ENCODE results near the gene STRBP.

- no peak for TF ChIP-seq CTCF (IDR thresholded peaks at IDR 0.05; ENCODE audit: low read depth, low read length)
- no peak for TF ChIP-seq POLR2A (IDR thresholded peaks at IDR 0.05; ENCODE audit: extremely low read depth, insufficient read length)
- no peak for TF ChIP-seq MAX (IDR thresholded peaks at IDR 0.05; ENCODE audit: low read depth, low read length)
- TF ChIP-seq MYC (IDR thresholded peaks at IDR 0.05; ENCODE audit: low read depth, low read length) = no peak
Observed at GRCh38 chr9:123269281-123269680, 895 bp upstream of the STRBP start.
